ENCODE results near the gene PGAP1. TPM values are rescaled to one million over a fixed set of nuclear protein-coding genes. Genes with fewer than 3 reads are reported as not detected.

Gene PGAP1
- total and polyA plus RNA-seq, 4 experiments from 2014 or later = 0.43 to 9.1 (median 4.5) TPM

GRCh38 chr2:196952936-196953335 is 26.4 kb upstream of the PGAP1 start:
- no peaks in the 10 kb centered on the region for H3K27me3 ChIP-seq (ENCODE audit: insufficient read depth, low read length)
- no peaks in the 10 kb centered on the region for H3K4me1 ChIP-seq (ENCODE audit: insufficient read depth, low read length)
- H3K36me3 ChIP-seq (ENCODE audit: insufficient read depth, low read length) = no peaks in the 10 kb centered on the region
- H3K36me3 Mint-ChIP-seq = no peaks in the 10 kb centered on the region
- ChIA-PET POLR2A (ENCODE audit: partially characterized antibody) (no interaction called here), CTCF (ENCODE audit: partially characterized antibody) (interaction anchor here (0.6 to 0.7 kb wide), 2 partner anchors 12 to 495 kb away, joined by 3 read pairs; no protein-coding TSS in a partner anchor)
- peaks cover 0 to 2% (median 0%) of the 10 kb centered on the region in 8 donors for H3K9me3 Mint-ChIP-seq
- intact Hi-C loops (cut with micrococcal nuclease) = no loop called here
- H3K9me3 ChIP-seq (ENCODE audit: control insufficient read depth in 1 of 2, low read length in 2 of 2) = no peaks in the 10 kb centered on the region
- no peak overlapping the region for H3K27ac Mint-ChIP-seq
- H3K4me3 Mint-ChIP-seq = no peak overlapping the region
- H3K27ac ChIP-seq (ENCODE audit: low read depth, low read length) = no peak overlapping the region
- no peak overlapping the region for H3K4me3 ChIP-seq (ENCODE audit: low read length in 2 of 2)
- no peaks in the 10 kb centered on the region for H3K4me1 Mint-ChIP-seq
- no peak for DNase-seq
- H3K27me3 Mint-ChIP-seq = peaks cover 0 to 11% of the 10 kb centered on the region in 2 donors

- peaks cover 0 to 11% of the 10 kb centered on the region in 2 donors for H3K27me3 Mint-ChIP-seq
- no peaks in the 10 kb centered on the region for H3K36me3 Mint-ChIP-seq
- H3K27ac Mint-ChIP-seq = peak overlapping the region in 1 of 7 donors; percentile 63
- intact Hi-C loops (cut with micrococcal nuclease) = no loop called here
- ChIA-PET CTCF (ENCODE audit: partially characterized antibody) (no interaction called here), POLR2A (ENCODE audit: partially characterized antibody) (no interaction called here)
- Histone ChIP-seq H3K36me3 (ENCODE audit: insufficient read depth, low read length) (no peaks in the 10 kb centered on the region), H3K27me3 (ENCODE audit: insufficient read depth, low read length) (no peaks in the 10 kb centered on the region), H3K27ac (ENCODE audit: low read depth, low read length) (no peak overlapping the region), H3K4me3 (ENCODE audit: low read length in 2 of 2) (no peak overlapping the region), H3K4me1 (ENCODE audit: insufficient read depth, low read length) (no peaks in the 10 kb centered on the region), H3K9me3 (ENCODE audit: control insufficient read depth in 1 of 2, low read length in 2 of 2) (no peaks in the 10 kb centered on the region)
- H3K4me1 Mint-ChIP-seq = no peaks in the 10 kb centered on the region
- DNase-seq = no peak
- H3K4me3 Mint-ChIP-seq = no peak overlapping the region
- peaks cover 0 to 2% (median 0%) of the 10 kb centered on the region in 8 donors for H3K9me3 Mint-ChIP-seq
Measured at GRCh38 chr2:196951973-196952372, 25.5 kb upstream of the PGAP1 start.

GRCh38 chr2:196949116-196949515 is 22.6 kb upstream of the PGAP1 start:
- CTCF ChIA-PET (ENCODE audit: partially characterized antibody) = no interaction called here
- H3K27ac ChIP-seq (ENCODE audit: low read depth, low read length) = no peak overlapping the region
- Mint-ChIP-seq H3K36me3 (no peaks in the 10 kb centered on the region), H3K27ac (peak overlapping the region in 1 of 7 donors; percentile 57), H3K4me1 (no peaks in the 10 kb centered on the region), H3K9me3 (peaks cover 0 to 2% (median 0%) of the 10 kb centered on the region in 8 donors), H3K27me3 (peaks cover 0 to 16% of the 10 kb centered on the region in 2 donors), H3K4me3 (no peak overlapping the region)
- no peaks in the 10 kb centered on the region for H3K4me1 ChIP-seq (ENCODE audit: insufficient read depth, low read length)
- no peak overlapping the region for H3K4me3 ChIP-seq (ENCODE audit: low read length in 2 of 2)
- no peaks in the 10 kb centered on the region for H3K36me3 ChIP-seq (ENCODE audit: insufficient read depth, low read length)
- POLR2A ChIA-PET (ENCODE audit: partially characterized antibody) = no interaction called here
- intact Hi-C loops (cut with micrococcal nuclease) = no loop called here
- H3K9me3 ChIP-seq (ENCODE audit: control insufficient read depth in 1 of 2, low read length in 2 of 2) = no peaks in the 10 kb centered on the region
- no peaks in the 10 kb centered on the region for H3K27me3 ChIP-seq (ENCODE audit: insufficient read depth, low read length)
- DNase-seq = no peak

- POLR2A ChIA-PET (ENCODE audit: partially characterized antibody) = no interaction called here
- Histone ChIP-seq H3K4me1 (ENCODE audit: insufficient read depth, low read length) (no peaks in the 10 kb centered on the region), H3K27ac (ENCODE audit: low read depth, low read length) (no peak overlapping the region), H3K36me3 (ENCODE audit: insufficient read depth, low read length) (no peaks in the 10 kb centered on the region), H3K27me3 (ENCODE audit: insufficient read depth, low read length) (no peaks in the 10 kb centered on the region), H3K9me3 (ENCODE audit: control insufficient read depth in 1 of 2, low read length in 2 of 2) (no peaks in the 10 kb centered on the region), H3K4me3 (ENCODE audit: low read length in 2 of 2) (no peak overlapping the region)
- peaks cover 0 to 2% (median 0%) of the 10 kb centered on the region in 8 donors for H3K9me3 Mint-ChIP-seq
- CTCF ChIA-PET (ENCODE audit: partially characterized antibody) = no interaction called here
- H3K27ac Mint-ChIP-seq = no peak overlapping the region
- H3K36me3 Mint-ChIP-seq = no peaks in the 10 kb centered on the region
- no peak overlapping the region for H3K4me3 Mint-ChIP-seq
- no peak for DNase-seq
- H3K4me1 Mint-ChIP-seq = no peaks in the 10 kb centered on the region
- H3K27me3 Mint-ChIP-seq = peaks cover 0 to 12% of the 10 kb centered on the region in 2 donors
- intact Hi-C loops (cut with micrococcal nuclease) = no loop called here
Measured at GRCh38 chr2:196944570-196944969, 18.1 kb upstream of the PGAP1 start.

- Mint-ChIP-seq H3K27ac (no peak overlapping the region), H3K4me1 (no peaks in the 10 kb centered on the region), H3K4me3 (no peak overlapping the region), H3K36me3 (no peaks in the 10 kb centered on the region), H3K9me3 (peaks cover 0 to 2% (median 0%) of the 10 kb centered on the region in 8 donors), H3K27me3 (peaks cover 0 to 10% of the 10 kb centered on the region in 2 donors)
- no peak overlapping the region for H3K4me3 ChIP-seq (ENCODE audit: low read length in 2 of 2)
- H3K36me3 ChIP-seq (ENCODE audit: insufficient read depth, low read length) = no peaks in the 10 kb centered on the region
- no peak for DNase-seq
- intact Hi-C loops (cut with micrococcal nuclease) = no loop called here
- ChIA-PET CTCF (ENCODE audit: partially characterized antibody) (no interaction called here), POLR2A (ENCODE audit: partially characterized antibody) (no interaction called here)
- no peaks in the 10 kb centered on the region for H3K27me3 ChIP-seq (ENCODE audit: insufficient read depth, low read length)
- H3K27ac ChIP-seq (ENCODE audit: low read depth, low read length) = no peak overlapping the region
- H3K9me3 ChIP-seq (ENCODE audit: control insufficient read depth in 1 of 2, low read length in 2 of 2) = no peaks in the 10 kb centered on the region
- H3K4me1 ChIP-seq (ENCODE audit: insufficient read depth, low read length) = no peaks in the 10 kb centered on the region
Measured at GRCh38 chr2:196941398-196942078, 15.0 kb upstream of the PGAP1 start.

GRCh38 chr2:196939371-196939770 is 12.9 kb upstream of the PGAP1 start:
- CTCF ChIA-PET (ENCODE audit: partially characterized antibody) = interaction anchor here (2.8 kb wide), 1 partner anchor 12 kb away, joined by 9 read pairs; the partner anchor contains the start of gene PGAP1
- no peaks in the 10 kb centered on the region for H3K36me3 ChIP-seq (ENCODE audit: insufficient read depth, low read length)
- H3K4me1 Mint-ChIP-seq = peaks cover 0 to 4% (median 1%) of the 10 kb centered on the region in 4 donors
- no peak overlapping the region for H3K4me3 Mint-ChIP-seq
- peak overlapping the region in 1 of 7 donors; percentile 29 for H3K27ac Mint-ChIP-seq
- no peaks in the 10 kb centered on the region for H3K27me3 ChIP-seq (ENCODE audit: insufficient read depth, low read length)
- H3K36me3 Mint-ChIP-seq = no peaks in the 10 kb centered on the region
- no peaks in the 10 kb centered on the region for H3K9me3 Mint-ChIP-seq
- no peaks in the 10 kb centered on the region for H3K9me3 ChIP-seq (ENCODE audit: control insufficient read depth in 1 of 2, low read length in 2 of 2)
- H3K27ac ChIP-seq (ENCODE audit: low read depth, low read length) = no peak overlapping the region
- POLR2A ChIA-PET (ENCODE audit: partially characterized antibody) = interaction anchor here (1.0 kb wide), 1 partner anchor 12 kb away, joined by 3 read pairs; no protein-coding TSS in a partner anchor
- H3K4me1 ChIP-seq (ENCODE audit: insufficient read depth, low read length) = peaks cover 8% of the 10 kb centered on the region
- intact Hi-C loops (cut with micrococcal nuclease) = no loop called here
- H3K4me3 ChIP-seq (ENCODE audit: low read length in 2 of 2) = no peak overlapping the region
- H3K27me3 Mint-ChIP-seq = peaks cover 0 to 2% of the 10 kb centered on the region in 2 donors
- DNase-seq = peak in 1 of 5 donors; percentile 11

- H3K36me3 Mint-ChIP-seq = no peaks in the 10 kb centered on the region
- Histone ChIP-seq H3K9me3 (ENCODE audit: control insufficient read depth in 1 of 2, low read length in 2 of 2) (no peaks in the 10 kb centered on the region), H3K36me3 (ENCODE audit: insufficient read depth, low read length) (no peaks in the 10 kb centered on the region), H3K27ac (ENCODE audit: low read depth, low read length) (no peak overlapping the region), H3K4me3 (ENCODE audit: low read length in 2 of 2) (no peak overlapping the region), H3K27me3 (ENCODE audit: insufficient read depth, low read length) (no peaks in the 10 kb centered on the region), H3K4me1 (ENCODE audit: insufficient read depth, low read length) (peaks cover 19% of the 10 kb centered on the region)
- H3K9me3 Mint-ChIP-seq = no peaks in the 10 kb centered on the region
- peak overlapping the region in 1 of 7 donors; percentile 34 for H3K27ac Mint-ChIP-seq
- ChIA-PET POLR2A (ENCODE audit: partially characterized antibody) (interaction anchor here (1.0 kb wide), 1 partner anchor 581 kb away, joined by 3 read pairs; the partner anchor contains the start of gene MOB4), CTCF (ENCODE audit: partially characterized antibody) (no interaction called here)
- intact Hi-C loops (cut with micrococcal nuclease) = no loop called here
- peak in 4 of 5 donors; percentile 15 to 39 (median 25) for DNase-seq
- H3K4me3 Mint-ChIP-seq = no peak overlapping the region
- H3K27me3 Mint-ChIP-seq = no peaks in the 10 kb centered on the region
- peaks cover 0 to 4% (median 1%) of the 10 kb centered on the region in 4 donors for H3K4me1 Mint-ChIP-seq
Measured at GRCh38 chr2:196935432-196935831, 8.9 kb upstream of the PGAP1 start.

All from CD4-positive, alpha-beta memory T cell (primary cell).